NCI-H446 (cell line): ENCODE measurements around the gene NEURL1.

Experiments used
- DNase-seq, 2 experiments: peaks; one replicate each; lab custom pipeline; 2025; lab: John Stamatoyannopoulos, UW

NEURL1 gene

DNA sequence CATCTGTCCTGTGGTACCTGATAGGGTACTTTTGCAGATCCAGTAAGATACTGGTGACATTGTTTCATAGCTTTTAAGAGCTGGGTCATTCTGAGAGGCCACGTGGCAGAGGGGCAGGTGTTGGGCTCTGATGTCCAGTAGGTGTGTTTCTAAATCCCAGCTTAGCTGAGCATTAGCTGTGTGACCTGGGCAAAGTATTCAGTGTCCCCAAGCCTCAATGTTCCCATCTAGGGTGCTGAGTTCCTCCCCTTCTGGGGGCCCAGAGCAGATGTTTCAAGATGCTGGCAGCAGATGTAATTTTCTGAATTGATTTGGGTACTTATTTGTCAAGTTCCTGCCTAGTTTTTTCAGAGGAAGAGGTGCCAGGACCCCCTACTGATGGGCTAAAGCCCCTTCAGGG, 52.9 kb downstream of the NEURL1 start:
- no peak for DNase-seq

DNA sequence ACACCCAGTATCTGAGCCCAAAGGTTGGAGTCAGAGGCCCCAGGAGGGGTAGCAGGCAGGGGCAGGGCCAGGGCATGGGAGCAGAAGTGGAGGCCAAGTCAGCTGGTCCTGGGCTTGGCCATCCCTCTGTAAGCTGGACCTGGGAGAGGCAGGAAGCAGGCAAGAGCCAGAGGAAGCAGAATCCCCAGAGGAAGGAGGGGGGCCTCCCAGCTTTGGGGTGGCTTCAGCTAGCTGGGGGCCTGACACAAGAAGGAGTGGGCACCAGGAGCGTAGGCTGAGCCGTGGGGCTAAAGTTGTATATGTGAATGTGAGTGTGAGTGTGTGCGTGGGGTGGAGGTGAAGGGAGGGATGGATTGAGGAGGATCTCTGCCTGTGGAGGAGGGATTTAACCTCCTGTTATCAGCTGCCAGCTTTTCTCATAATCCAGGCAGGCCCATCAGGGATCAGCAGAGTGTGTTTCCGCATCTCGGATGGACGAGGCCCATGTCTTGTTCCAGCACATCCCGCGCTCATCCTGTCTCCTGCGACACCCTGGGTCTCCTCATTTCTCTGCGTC, 54.0 kb downstream of the NEURL1 start:
- DNase-seq, result no peak

DNA sequence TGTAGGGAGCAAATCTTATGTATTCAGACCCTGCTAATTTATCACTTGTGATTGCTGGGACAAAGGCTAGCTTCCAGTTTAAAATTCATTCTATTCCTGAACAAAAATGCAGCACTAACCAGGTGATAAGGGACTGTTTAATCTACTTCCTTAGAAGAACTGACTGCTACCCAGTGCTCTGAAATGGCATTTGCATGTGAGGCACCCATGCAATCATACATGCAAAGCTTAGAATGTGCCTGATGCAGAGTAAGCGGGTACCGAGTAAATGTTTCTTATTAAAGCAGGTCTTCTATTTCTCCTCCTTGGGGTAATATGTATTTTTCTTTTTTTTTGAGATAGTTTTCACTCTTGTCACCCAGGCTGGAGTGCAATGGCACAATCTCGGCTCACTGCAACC, 54.5 kb downstream of the NEURL1 start:
- no peak for DNase-seq

DNA sequence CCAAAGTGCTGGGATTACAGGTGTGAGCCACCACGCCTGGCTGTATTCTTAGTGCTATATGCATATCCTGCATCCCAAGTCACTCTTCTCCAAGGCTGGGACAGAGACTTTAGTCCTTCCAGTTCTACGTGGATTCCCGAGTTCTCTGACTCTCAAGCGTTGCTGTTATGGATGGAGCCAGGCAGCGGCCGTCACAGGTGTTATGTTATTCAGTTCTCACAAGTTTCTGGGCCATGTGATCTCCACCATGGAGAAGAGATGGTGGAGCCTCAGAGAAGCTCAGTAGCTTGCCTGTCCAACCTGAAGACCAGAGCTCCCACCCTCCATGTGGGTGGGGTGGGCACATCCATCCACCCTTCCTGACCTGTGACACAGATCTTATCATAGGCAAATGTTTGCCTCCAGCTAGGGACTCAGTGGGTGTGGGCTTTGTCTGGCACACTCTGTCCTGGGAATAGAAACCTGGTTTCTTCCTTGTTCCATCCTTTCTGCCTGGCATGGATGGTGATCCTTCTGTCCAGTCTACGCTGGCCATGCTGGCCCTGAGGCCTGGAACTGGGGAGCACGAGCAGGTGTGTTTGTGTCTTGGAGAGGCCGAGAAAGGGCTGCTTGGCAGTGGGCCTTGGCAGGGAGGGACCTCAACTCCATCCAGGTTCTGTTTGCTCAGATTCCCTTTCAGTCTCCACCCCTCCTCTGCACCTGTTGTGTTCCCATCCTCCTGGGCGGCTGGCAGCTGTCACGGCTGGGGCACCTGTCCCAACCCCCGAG, 55.3 kb downstream of the NEURL1 start:
- no peak for DNase-seq

DNA sequence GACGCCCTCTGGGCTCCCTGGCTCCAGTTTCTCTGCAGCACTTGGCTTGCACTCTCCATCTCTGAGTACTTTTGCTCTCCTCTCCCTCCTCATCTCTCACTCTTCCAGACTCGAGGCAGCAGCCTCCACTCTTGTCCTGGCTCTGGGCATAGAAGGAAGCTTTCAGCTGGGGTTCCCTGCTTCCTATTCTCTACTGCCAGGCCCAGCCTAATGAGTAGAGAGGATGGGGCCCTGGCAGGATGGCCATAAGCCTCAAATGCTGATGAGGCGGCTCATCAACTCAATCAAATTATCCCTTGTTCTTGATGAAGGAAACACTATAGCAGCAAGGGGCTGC, 55.8 kb downstream of the NEURL1 start:
- no peak for DNase-seq

DNA sequence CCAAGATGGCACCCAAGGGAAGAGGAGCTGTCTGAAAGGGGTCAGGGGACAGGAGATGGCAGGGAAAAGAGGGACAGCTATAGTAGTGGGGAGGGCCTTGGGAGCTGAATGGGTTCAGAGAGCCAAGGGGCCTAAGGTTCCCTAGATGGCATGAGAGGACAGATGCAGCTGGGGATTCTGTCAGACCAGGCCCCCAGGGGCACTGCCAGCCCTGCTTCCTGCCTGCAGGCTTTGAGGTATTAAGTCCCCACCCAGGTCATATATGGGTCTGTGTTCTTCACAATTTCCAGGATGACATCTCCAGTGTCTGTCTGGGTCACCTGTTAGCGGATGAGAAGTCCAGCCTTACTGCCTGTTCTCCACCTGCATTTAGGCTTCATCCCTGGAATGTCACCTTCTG, 56.7 kb downstream of the NEURL1 start:
- no peak for DNase-seq

DNA sequence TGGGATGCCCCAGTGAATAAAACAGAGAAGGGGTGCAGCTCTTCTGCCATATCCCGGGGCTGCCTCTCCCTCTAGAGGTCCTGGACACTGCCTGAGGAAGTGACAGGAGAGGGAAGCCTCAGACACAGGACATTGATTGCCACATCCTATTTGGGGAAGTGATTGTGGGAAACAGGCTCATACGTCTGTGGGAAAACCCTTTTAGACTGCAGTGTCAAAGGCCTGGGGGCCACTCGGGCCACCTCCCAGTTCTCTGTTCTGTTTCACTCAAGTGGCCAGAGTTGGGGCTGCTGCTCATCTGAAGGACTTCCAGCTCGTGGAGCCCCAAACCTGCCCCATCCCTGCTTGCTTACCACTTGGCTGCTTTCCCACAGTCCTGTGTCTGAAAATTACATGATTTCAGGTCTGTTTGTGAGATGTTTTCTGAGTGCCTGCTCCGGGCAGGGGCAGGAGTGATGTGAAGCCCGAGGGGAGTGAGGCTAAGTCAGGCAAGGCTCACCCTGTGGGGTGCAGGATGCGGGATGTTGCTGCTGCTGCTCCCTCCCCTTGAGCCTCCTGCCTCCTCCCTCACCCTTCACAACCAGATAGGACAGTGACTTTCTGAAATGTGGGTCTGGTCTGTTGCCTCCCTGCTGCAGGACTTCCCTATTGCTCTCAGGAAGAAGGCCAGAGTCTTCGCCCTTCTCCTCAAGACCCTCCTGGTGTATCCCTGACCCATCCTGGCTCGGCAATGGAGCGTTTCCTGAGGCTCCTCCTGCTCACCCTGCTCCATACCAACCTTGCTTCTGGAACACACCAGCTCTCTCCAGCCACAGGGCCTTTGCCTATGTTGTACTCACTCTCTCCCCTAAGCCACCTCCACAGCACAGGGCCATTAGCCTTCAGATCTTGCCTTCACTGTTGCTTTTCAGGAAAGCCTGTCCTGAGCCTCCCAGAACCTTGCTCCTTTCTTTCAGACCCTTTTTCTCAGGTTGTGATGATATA, 58.4 kb downstream of the NEURL1 start:
- no peak for DNase-seq

DNA sequence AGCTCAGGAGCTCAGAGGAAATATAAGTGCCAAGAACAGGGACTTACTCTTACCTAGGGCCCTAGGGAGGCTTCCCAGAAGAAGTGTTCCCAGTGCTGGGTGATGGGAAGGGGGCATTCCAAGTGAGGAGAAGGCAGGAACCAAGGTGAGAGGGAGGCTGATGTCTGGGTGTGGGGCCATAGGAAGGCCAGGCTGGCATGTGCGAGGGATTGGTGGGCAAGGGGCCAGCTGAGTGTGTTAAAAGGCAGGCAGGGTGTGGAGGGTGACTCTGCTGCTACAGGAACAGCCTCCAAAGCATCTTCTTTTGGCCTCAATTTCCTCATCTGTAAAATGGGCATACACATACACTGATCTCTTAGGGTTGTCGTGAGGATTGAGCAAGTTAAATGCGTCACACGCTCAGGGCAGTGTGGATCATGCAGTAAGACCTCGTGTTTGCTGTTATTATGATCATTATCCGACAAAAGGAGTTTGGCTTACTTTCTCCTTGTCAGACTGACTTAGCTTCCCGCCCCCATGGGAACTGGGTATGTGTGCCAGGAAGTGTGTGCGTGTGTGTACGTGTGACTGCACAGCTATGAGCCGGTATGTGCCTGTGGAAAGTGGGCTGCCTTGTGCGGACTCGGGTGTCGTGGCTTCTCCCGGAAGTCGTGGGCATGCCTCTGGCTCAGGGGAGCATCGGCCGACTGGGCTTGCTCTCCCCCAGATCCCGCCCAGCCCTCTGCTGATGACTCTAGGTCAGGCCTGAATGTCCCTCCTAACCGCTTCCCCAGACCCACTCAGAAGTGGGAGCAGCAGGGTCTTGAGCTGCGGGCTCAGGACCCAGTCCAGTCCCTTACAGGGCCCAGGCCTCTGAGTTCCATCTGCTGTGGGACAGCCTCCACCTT, 59.6 kb downstream of the NEURL1 start:
- DNase-seq, result no peak

DNA sequence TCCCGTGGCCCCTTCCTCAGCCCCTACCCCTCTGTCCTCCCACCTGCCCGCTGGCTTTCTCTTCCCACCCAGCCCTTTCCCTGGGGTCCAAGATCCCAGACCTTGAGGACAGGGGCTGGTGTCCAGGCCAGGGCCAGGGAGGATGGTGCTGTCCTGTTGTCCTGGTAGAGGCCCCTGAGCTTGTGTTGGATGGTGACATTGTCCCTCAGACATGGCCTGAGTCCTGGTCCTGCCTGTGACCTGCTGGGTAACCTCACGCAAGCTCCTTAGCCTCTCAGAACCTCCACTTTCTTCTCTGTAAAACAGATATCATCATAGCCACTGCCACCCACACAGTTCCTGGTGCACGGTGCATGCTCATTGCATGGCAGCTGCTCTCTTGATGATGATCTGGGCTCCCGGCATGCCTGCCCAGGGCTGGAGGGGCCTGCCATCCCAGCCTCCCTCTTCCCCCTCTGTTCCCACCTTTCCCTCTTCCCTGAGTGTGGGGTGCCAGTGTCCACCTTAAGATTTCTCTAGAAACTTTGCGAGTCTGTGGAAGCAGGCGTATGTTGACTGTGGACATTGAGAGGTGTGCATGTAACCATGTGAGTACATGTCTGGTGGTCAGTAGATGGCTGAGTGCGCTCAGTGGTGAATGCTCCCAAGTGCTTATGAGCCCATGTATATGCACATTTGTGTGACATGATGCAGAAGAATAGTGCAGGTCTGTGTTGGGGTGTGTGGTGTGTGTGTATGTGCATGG, 60.4 kb downstream of the NEURL1 start:
- DNase-seq, result no peak

DNA sequence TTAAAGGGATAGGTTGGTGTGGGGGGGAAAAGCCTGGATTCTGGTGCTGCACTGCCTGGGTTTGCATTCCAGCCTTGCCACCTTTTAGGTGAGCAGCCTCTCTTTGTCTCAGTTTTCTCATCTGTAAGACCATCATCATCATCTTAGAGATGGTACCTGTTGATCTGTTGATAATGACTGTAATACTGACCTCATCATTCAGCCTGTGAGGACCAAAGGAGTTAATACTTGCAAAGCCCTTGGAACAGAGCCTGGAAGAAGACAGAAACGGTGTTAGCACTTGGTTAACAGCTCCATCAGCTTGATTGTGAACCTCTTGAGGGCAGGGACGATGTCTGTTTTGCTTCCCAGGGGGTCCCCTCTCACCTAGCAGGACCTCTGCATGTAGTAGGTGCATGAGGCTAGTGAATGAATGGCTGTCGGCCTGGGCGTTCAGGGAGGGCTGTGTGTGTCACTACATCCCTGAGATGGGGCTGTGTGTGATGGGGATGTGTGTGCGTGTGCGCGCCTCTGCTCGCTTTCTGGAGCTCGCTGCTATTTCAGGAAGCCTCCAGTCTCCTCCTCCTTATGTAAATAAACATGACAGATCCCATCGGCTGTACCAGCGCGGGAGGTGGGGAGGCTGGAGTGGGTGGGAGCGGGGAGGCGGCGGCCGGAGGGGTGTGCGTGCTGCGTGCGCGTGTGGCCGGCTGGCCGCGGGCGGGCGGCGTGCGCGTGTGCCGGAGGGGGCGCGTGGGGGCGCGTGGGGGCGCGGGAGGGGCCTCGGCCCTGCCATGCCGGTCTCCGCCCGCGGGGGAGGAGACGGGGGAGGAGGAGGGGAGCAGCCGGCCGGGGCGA, 61.2 kb downstream of the NEURL1 start:
- DNase-seq, result no peak

DNA sequence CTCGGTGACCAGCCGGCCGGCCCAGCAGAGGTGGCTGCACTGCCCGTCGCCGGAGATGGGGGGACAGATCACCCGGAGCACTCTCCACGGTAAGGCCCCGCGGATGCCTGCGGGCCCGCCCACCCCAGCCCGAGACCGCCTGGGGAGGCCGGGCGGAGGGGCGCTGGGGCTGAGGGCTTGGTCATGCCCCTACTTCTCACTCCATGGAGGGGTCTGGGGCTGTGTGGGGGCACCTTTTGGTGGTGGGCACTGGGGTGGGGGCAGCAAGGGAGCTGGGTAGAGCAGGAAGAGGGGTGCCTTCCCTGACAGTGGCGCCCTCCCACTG, 61.8 kb downstream of the NEURL1 start:
- no peak for DNase-seq

DNA sequence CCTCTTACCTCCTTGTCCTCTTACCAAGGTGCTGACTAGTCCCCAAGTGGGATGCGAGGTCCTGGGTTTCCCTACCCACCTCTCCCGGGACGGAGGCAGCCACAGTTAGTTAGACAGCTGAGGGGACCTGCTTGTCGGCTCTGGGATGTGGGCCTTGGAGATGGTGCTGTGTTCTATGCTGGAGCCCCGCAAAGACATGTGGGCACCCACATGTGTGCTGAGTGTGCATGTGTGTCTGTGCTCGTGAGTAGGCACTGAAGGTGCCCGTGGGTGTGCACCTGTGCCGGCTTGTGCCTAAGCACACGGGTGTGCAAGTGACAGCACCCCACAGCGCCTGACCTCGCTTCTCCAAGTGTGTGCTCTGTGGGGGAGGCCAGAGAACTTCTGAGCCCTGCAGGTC, 62.2 kb downstream of the NEURL1 start:
- DNase-seq, result no peak

DNA sequence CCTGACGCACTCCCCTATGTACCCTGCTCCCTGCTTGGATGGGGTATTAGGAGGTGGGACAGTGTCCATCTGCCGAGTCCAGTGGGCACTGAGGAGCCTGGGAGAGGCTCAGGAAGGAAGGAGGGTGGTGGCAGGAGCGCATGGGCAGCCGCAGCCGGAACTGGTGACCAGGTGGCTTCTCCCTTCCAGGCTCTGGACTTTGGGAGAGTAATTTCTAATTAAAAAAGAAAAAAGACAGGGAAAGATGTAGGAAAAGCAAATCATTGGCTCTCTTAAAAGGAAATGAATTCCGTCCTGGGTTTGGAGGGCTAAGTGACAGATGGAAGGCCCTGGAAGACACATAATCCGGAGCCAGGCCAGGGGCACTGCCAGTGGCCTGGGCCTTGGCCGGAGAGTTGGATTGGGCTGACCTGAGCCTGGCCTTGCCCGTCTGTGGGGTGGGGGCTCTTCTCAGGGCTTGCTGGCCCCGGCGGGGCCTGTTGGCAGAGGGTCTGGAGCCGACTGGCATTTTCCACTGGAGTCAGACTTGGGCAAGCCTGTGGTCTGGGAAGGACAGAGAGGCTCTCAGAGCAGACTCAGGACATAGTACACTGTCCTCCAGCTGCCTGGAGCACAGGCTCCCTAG, 63.0 kb downstream of the NEURL1 start:
- no peak for DNase-seq

DNA sequence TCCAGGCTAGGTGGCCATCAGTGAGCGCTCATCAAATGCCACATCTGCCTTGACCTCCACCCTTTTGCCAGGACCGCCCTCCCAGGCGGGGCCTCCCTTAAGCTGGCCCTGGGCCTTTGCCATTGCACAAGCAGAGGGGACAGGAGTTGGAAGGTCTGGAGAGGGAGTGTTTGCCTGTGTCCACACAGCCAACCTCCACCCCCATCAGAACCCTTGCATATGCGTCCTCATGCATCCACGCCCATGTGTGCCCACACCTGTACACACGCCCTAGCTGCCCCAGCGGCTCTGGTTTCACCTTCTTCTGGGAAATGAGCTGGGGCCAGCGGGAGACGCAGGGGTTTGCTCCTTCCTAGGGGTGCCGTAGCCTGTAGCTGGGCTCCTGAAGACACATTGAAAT, 64.0 kb downstream of the NEURL1 start:
- DNase-seq, result no peak

DNA sequence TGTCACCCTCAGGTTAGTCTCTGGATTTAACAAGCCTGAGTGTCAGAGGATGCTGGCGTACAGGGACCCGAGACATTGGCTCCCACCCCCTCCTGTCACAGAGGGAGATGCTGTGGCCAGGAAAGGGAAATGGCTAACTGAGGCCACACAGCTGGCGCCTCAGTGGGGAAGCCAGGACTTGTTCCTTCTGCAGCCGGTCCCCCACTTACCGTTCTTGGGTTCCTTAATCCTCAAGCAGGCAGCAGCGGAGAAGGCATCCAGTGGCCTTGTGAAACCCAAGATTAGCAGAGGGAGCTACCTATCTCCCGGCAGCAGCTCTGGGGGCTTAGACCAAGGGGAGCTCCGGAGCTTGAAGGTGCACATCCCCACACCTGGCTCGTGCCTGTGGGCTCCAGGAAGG, 65.4 kb downstream of the NEURL1 start:
- no peak for DNase-seq

DNA sequence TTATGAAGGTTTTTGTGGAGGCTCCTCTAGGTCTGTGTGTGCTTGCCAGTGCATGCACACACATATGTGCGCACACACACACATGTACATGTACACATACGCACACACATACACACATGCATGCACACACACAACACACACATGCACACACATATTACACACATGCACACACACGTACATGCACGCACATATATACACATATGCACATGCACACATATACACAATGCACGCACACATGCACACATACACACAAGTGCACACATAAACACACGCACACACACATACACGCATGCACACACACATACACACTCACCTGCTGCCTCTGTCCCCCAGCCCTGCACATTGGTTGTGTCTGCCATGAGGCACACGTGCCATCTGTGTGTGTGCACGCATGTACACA, 66.3 kb downstream of the NEURL1 start:
- DNase-seq, result no peak

DNA sequence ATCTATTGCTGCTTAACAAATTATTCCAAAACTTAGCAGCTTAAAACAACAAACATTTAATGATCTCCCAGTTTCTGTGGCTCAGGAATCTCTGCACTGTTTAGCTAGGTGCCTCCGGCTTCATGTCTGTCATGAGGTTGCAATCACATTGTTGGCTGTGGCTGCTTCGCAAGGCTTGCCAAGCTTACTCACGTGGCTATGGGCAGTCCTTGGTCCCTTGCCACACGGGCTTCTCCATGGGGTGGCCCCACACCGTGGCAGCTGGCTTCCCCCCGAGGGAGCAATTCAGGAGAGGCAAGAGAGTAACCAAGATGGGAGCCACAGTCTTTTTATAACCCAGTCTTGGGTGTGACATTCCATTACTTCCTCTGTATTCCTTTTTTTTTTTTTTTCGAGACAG, 67.4 kb downstream of the NEURL1 start:
- peak in 1 of 2 experiments; percentile 7 for DNase-seq

DNA sequence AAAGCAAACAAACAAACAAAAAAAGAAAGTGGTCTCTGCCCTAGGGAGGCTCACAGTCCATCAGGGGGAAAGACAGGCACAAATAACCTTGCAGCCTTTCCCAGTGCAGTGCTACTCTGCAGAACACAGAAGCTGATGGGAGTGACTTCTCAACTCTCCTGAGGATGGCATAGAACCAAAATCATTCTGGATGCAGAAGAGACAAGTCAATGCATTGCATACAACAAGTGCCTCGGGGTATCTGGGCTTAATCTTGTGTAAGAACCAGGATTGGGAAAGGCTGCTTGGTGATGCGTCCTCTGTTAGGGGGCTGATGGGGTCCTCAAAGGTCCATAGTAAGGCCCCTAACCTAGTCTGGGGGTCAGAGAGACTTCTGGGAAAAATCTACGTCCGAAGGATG, 68.9 kb downstream of the NEURL1 start:
- no peak for DNase-seq

DNA sequence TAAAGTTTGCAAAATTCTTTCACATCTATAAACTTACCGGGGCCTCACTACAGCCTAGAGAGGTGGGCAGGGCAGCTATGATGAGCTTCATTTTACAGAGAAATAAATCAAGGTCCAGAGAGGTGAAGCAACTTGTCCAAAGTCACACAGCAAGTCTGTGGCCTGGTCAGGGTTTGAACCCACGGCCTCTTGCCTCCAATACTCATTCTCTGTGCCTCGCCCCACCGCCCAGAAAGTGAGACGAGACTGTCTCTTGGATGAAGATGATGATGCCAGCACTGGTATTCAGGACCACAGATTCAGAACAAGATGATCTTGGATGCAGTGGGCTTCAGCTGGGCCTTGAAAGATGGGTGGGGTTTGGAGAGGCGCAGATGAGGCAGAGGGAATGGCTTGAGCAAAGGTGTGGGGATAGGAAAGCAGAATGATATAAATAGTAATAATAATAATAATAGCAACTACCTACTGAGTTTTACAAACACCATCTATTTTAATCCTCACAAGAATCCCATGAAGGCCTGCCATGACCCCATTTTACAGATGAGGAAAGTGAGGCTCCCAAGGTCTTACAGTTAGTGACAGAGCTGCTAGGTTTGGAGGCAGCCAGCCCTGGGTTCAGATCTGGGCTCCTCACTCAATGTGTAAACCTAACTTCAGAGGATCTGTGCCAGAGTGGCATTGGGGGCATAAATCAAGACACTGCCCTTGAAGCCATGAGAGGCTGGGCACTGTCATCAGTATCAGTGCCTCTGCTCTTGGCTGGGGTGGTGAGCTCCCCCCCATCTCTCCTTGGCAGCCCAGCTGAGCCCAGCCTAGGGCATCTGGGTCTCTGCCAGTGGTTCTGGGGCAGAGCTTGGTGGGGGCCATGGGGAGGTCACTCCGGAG, 70.0 kb downstream of the NEURL1 start:
- no peak for DNase-seq
